Upper lobe of left lung (tissue), 6 donors: ENCODE data around the gene SDC3. TPM values are rescaled to one million over a fixed set of nuclear protein-coding genes. Genes with fewer than 3 reads are reported as not detected.

Source experiments
- ATAC-seq, 2 donors: fragments of 200-7000 bp; cut with Tn5 transposase; one replicate each; pipeline ENCODE4 v1.9.1; 2022; ENCODE audit warnings: mild to moderate bottlenecking in 2 of 2, moderate library complexity in 2 of 2; ENCODE audit not compliant: low FRiP score in 2 of 2
- DNase-seq, 2 donors: peaks; one replicate each; pipeline ENCODE4 v3.0.0-alpha.2; 2019 to 2020
- H3K27ac ChIP-seq, 4 donors: fragments of 200-600 bp; sonication (generic); one replicate each; pipeline ENCODE4 v1.5.1; 2016 to 2019
- H3K27me3 ChIP-seq, 4 donors: fragments of 200-600 bp; sonication (generic); one replicate each; pipeline ENCODE4 v1.5.1; 2017 to 2019
- H3K36me3 ChIP-seq, 4 donors: fragments of 200-600 bp; sonication (generic); one replicate each; pipeline ENCODE4 v1.5.1; 2016 to 2019
- H3K4me1 ChIP-seq, 4 donors: fragments of 200-600 bp; sonication (generic); one replicate each; pipeline ENCODE4 v1.5.1; 2018 to 2019
- H3K4me3 ChIP-seq, 4 donors: fragments of 200-600 bp; sonication (generic); one replicate each; pipeline ENCODE4 v1.5.1; 2017 to 2019; ENCODE audit warnings: mild to moderate bottlenecking in 2 of 4, moderate library complexity in 1 of 4
- H3K9me3 ChIP-seq, 4 donors: fragments of 200-600 bp; sonication (generic); one replicate each; pipeline ENCODE4 v1.5.1; 2018 to 2019
- EP300 ChIP-seq, 4 donors: sonication (generic); formaldehyde crosslinking; IDR thresholded peaks; one replicate each; pipeline ENCODE4 v1.5.1; 2017; ENCODE audit warnings: antibody characterized with exemption in 4 of 4, control low read depth in 2 of 4
- POLR2A ChIP-seq, 4 donors: fragments of 450-650 bp; IDR thresholded peaks; one replicate each; pipeline ENCODE4 v1.5.1; 2016 to 2017; ENCODE audit warnings: antibody characterized with exemption in 4 of 4, mild to moderate bottlenecking in 2 of 4
- POLR2AphosphoS5 ChIP-seq, 2 donors: sonication (generic); formaldehyde crosslinking; IDR thresholded peaks; one replicate each; pipeline ENCODE4 v1.5.1; 2017; ENCODE audit warnings: antibody characterized with exemption in 2 of 2
- WGBS, 2 donors: methylation state at CpG; one replicate each; pipeline ENCODE4 v1.1.5; 2017 to 2018; 5-methylcytosine and 5-hydroxymethylcytosine counted together
- total RNA-seq, 6 donors: library from RNA; depleted of rRNA in 4 of 6; stranded (reverse); fragments of >200 nt in 4 of 6; gene quantifications; one replicate each; pipeline versions ENCODE4 v1.1.0 to v1.2.1, GENCODE V29; 2016 to 2021
- TF ChIP-seq, protein P1 (sequence below), 6 experiments: fragments of 450-650 bp in 4 of 6; fragments of 200-600 bp in 2 of 6; sonication (generic) in 2 of 6; IDR thresholded peaks; one replicate each; pipeline ENCODE4 v1.5.1; 2016 to 2019; ENCODE audit warnings: antibody characterized with exemption in 6 of 6
- donor health status: DM: no; HTN: no; CAD: no; lungs with moderate emphysema.
- donor health status: DM: no; HTN: yes; CAD: no; lungs with severe emphysema.

Gene SDC3
- total RNA-seq, 6 donors from 2014 or later, result 15.8 to 65.8 (median 30.1) TPM

GRCh38 chr1:30928789-30929134 is 20.2 kb upstream of the SDC3 start:
- Histone ChIP-seq H3K27ac (no peak overlapping the region), H3K27me3 (no peaks in the 10 kb centered on the region), H3K4me3 (no peak overlapping the region), H3K4me1 (no peaks in the 10 kb centered on the region), H3K36me3 (peaks cover 10 to 31% (median 20%) of the 10 kb centered on the region in 4 donors), H3K9me3 (no peaks in the 10 kb centered on the region)
- TF ChIP-seq, protein P1, sequence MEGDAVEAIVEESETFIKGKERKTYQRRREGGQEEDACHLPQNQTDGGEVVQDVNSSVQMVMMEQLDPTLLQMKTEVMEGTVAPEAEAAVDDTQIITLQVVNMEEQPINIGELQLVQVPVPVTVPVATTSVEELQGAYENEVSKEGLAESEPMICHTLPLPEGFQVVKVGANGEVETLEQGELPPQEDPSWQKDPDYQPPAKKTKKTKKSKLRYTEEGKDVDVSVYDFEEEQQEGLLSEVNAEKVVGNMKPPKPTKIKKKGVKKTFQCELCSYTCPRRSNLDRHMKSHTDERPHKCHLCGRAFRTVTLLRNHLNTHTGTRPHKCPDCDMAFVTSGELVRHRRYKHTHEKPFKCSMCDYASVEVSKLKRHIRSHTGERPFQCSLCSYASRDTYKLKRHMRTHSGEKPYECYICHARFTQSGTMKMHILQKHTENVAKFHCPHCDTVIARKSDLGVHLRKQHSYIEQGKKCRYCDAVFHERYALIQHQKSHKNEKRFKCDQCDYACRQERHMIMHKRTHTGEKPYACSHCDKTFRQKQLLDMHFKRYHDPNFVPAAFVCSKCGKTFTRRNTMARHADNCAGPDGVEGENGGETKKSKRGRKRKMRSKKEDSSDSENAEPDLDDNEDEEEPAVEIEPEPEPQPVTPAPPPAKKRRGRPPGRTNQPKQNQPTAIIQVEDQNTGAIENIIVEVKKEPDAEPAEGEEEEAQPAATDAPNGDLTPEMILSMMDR (IDR thresholded peaks at IDR 0.05), result no peak
- no peak for TF ChIP-seq EP300 (IDR thresholded peaks at IDR 0.05)
- TF ChIP-seq POLR2AphosphoS5 (IDR thresholded peaks at IDR 0.05), result no peak
- TF ChIP-seq POLR2A (IDR thresholded peaks at IDR 0.05), result no peak
- 78 to 83% methylated on average over 2 of the region's 2 CpGs for WGBS, 2 donors
- ATAC-seq, result no peak
- DNase-seq, result no peak

- ATAC-seq (no peak), DNase-seq (no peak)
- Histone ChIP-seq H3K27me3 (no peaks in the 10 kb centered on the region), H3K9me3 (no peaks in the 10 kb centered on the region), H3K4me3 (no peak overlapping the region), H3K4me1 (no peaks in the 10 kb centered on the region), H3K36me3 (peaks cover 10 to 25% (median 14%) of the 10 kb centered on the region in 4 donors), H3K27ac (no peak overlapping the region)
- WGBS, 2 donors, result 91 to 93% methylated on average over 7 of the region's 7 CpGs
- TF ChIP-seq POLR2AphosphoS5 (IDR thresholded peaks at IDR 0.05), result no peak
- TF ChIP-seq EP300 (IDR thresholded peaks at IDR 0.05), result no peak
- TF ChIP-seq, protein P1 (IDR thresholded peaks at IDR 0.05), result no peak
- TF ChIP-seq POLR2A (IDR thresholded peaks at IDR 0.05), result no peak
These were observed 19.6 kb upstream of the SDC3 start for GRCh38 chr1:30928171-30928570.

- H3K9me3 ChIP-seq, result no peaks in the 10 kb centered on the region
These were observed 18.9 kb upstream of the SDC3 start for GRCh38 chr1:30927448-30927847.

GRCh38 chr1:30923597-30923996 is 15.0 kb upstream of the SDC3 start:
- WGBS, 2 donors, result 87 to 94% methylated on average over 1 of the region's 1 CpG
- DNase-seq (no peak), ATAC-seq (no peak)
- Histone ChIP-seq H3K4me1 (peaks cover 0 to 3% (median 1%) of the 10 kb centered on the region in 4 donors), H3K36me3 (no peaks in the 10 kb centered on the region), H3K9me3 (no peaks in the 10 kb centered on the region), H3K27ac (no peak overlapping the region), H3K27me3 (no peaks in the 10 kb centered on the region), H3K4me3 (no peak overlapping the region)
- TF ChIP-seq POLR2A (IDR thresholded peaks at IDR 0.05), result no peak
- TF ChIP-seq EP300 (IDR thresholded peaks at IDR 0.05), result no peak
- TF ChIP-seq POLR2AphosphoS5 (IDR thresholded peaks at IDR 0.05), result no peak
- TF ChIP-seq, protein P1 (IDR thresholded peaks at IDR 0.05), result no peak

More at GRCh38 chr1:30927448-30927847, 18.9 kb upstream of the SDC3 start:
- DNase-seq, result no peak
- ATAC-seq, result no peak
- TF ChIP-seq EP300 (IDR thresholded peaks at IDR 0.05), result no peak
- H3K4me1 ChIP-seq, result no peaks in the 10 kb centered on the region
- WGBS, 2 donors, result 87% methylated on average over 3 of the region's 3 CpGs
- no peak overlapping the region for H3K4me3 ChIP-seq
- no peaks in the 10 kb centered on the region for H3K27me3 ChIP-seq
- no peak overlapping the region for H3K27ac ChIP-seq
- H3K36me3 ChIP-seq, result peaks cover 6 to 18% (median 9%) of the 10 kb centered on the region in 4 donors

- Histone ChIP-seq H3K4me1 (peaks cover 0 to 3% (median 1%) of the 10 kb centered on the region in 4 donors), H3K36me3 (no peaks in the 10 kb centered on the region), H3K4me3 (no peak overlapping the region), H3K9me3 (no peaks in the 10 kb centered on the region), H3K27me3 (no peaks in the 10 kb centered on the region), H3K27ac (no peak overlapping the region)
- DNase-seq (peak in 1 of 2 donors; percentile 17), ATAC-seq (no peak)
- no peak for TF ChIP-seq POLR2AphosphoS5 (IDR thresholded peaks at IDR 0.05)
- TF ChIP-seq POLR2A (IDR thresholded peaks at IDR 0.05), result no peak
- no peak for TF ChIP-seq EP300 (IDR thresholded peaks at IDR 0.05)
- TF ChIP-seq, protein P1 (IDR thresholded peaks at IDR 0.05), result no peak
- 73 to 90% methylated on average over 7 of the region's 7 CpGs for WGBS, 2 donors
These were observed 12.3 kb upstream of the SDC3 start for GRCh38 chr1:30920827-30921226.
